Neural cell (in vitro differentiated cells): ENCODE data around the gene SPATA13.

Experiments used
- EZH2 ChIP-seq: fragments of 200-600, 300-800 bp; shearing (Covaris generic), sonication (generic); IDR thresholded peaks from 2 replicates; pipeline ENCODE4 v1.6.1; 2014; ENCODE audit warnings: antibody characterized with exemption, low read length, borderline replicate concordance, mild to moderate bottlenecking; ENCODE audit not compliant: insufficient read depth, poor library complexity, severe bottlenecking
- POLR2AphosphoS5 ChIP-seq: IDR thresholded peaks from 2 replicates; pipeline ENCODE4 v1.6.1; 2012
- SMC3 ChIP-seq: fragments of 450-650 bp; conservative IDR thresholded peaks from 2 replicates; pipeline ENCODE4 v1.6.1; 2014; ENCODE audit warnings: antibody characterized with exemption, mild to moderate bottlenecking, moderate library complexity; ENCODE audit not compliant: poor library complexity
- TAF1 ChIP-seq: IDR thresholded peaks from 2 replicates; pipeline ENCODE4 v1.6.1; 2012; ENCODE audit warnings: low read depth
- TF ChIP-seq, protein P1 (sequence below): fragments of 450-650 bp; IDR thresholded peaks from 2 replicates; pipeline ENCODE4 v1.5.1; 2014; ENCODE audit warnings: antibody characterized with exemption, mild to moderate bottlenecking, moderate library complexity; ENCODE audit not compliant: poor library complexity, severe bottlenecking

DNA sequence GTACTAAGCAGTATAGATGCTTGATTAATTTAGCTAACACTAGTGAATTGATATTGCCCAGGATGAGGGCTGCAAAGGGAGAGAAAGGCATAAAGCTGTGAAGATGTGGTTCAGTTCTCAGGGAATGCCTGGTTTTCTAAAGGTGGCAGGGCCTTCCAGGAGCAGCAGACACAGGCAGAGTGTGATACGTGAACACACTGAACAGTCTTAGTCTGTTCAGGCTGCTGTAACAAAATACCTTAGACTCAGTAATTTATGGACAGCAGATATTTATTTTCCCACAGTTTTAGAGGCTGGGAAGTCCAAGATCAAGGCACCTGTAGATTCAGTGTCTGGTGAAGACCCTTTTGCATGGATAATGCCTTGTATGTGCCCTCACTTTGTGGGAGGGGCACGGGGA, 8.7 kb upstream of the SPATA13 start:
- TF ChIP-seq EZH2 = no peak
- no peak for TF ChIP-seq SMC3
- TF ChIP-seq, protein P1, sequence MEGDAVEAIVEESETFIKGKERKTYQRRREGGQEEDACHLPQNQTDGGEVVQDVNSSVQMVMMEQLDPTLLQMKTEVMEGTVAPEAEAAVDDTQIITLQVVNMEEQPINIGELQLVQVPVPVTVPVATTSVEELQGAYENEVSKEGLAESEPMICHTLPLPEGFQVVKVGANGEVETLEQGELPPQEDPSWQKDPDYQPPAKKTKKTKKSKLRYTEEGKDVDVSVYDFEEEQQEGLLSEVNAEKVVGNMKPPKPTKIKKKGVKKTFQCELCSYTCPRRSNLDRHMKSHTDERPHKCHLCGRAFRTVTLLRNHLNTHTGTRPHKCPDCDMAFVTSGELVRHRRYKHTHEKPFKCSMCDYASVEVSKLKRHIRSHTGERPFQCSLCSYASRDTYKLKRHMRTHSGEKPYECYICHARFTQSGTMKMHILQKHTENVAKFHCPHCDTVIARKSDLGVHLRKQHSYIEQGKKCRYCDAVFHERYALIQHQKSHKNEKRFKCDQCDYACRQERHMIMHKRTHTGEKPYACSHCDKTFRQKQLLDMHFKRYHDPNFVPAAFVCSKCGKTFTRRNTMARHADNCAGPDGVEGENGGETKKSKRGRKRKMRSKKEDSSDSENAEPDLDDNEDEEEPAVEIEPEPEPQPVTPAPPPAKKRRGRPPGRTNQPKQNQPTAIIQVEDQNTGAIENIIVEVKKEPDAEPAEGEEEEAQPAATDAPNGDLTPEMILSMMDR = no peak
- TF ChIP-seq TAF1 = no peak
- TF ChIP-seq POLR2AphosphoS5 = no peak
